ENCODE data around the gene FNDC3B.

Gene FNDC3B

DNA sequence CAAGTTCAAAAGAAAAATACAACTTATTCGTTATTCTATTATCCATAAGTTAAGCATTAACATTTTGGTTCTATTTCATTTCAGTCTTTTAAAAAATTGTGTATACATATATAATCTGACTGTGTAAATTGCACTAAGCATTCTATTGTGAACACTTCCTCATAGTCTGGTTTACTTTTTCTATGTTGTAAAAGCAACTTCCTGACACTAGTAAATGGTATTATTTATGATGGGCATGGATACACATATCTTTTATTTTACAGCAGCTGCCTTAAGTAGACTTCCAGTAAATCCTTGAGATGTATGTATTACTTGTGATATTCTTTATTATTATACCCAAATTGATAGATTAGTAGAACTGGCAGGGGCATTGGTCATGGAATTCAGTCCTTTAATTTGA lies 58.2 kb downstream of the FNDC3B start:
- no peak for DNase-seq
- H3K9me3 Mint-ChIP-seq, result no peaks in the 10 kb centered on the region
- H3K27me3 Mint-ChIP-seq, result no peaks in the 10 kb centered on the region
- H3K4me1 Mint-ChIP-seq (ENCODE audit: low read depth), result peaks cover 68% of the 10 kb centered on the region
- no peak overlapping the region for H3K27ac Mint-ChIP-seq
- no peak overlapping the region for H3K4me3 Mint-ChIP-seq
- no peaks in the 10 kb centered on the region for H3K36me3 Mint-ChIP-seq (ENCODE audit: low read depth)

DNA sequence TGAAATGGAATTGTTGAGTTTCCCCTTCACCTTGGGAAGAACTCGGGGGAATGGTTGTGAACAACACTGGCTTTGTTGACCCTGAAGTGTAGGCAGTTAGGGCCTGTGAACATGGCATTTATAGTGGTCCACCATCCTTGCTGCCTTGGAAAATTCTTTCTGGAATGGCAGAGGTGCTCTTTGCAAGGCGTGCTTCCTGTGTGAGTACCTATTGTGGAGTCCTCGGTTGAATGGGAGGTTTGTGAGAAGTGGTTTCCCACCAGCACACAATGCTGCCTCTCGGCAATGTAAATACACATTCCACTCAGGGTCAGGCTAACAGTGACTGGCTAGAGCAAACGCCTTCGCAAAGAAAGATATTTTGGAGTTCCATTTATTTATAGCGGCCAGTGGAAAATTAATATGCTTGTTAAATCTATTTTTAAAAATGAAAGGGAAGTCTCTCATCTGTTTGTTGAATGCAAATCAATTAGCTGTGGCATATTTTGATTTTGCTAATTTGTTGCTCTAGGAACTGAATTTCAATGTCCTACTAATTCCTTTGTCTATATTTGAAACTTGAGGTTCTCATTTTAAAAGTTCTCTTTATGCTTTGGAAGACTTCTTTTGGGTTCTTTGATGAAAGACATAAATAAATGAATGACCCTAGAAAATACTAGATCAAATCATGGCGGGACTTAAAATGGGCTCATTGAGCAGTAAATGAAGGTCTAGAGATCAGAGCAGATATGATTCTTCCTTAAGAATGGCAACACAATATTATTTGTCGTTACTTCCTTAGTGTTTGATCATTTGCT lies 59.5 kb downstream of the FNDC3B start:
- Mint-ChIP-seq H3K4me3 (no peak overlapping the region), H3K36me3 (ENCODE audit: low read depth) (no peaks in the 10 kb centered on the region), H3K27ac (no peak overlapping the region)

DNA sequence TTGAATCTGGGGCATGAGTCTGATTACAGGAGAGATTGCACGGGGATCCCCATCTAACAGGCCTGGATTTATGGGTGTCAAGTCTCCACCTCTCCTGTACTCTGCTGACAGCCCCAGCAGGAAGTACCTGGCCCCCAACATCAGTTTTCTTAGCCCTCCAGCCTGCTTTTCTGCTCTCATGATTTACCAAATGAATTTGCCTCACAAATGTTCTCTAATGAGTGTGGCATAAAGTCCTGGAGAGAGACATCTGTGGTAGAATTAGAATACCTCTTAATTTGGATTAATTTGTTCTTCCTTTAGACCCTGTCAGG lies 60.1 kb downstream of the FNDC3B start:
- Mint-ChIP-seq H3K27ac (no peak overlapping the region), H3K27me3 (no peaks in the 10 kb centered on the region), H3K9me3 (no peaks in the 10 kb centered on the region), H3K4me3 (no peak overlapping the region), H3K4me1 (ENCODE audit: low read depth) (peaks cover 80% of the 10 kb centered on the region), H3K36me3 (ENCODE audit: low read depth) (no peaks in the 10 kb centered on the region)
- DNase-seq, result no peak

More for the DNA sequence above, 59.5 kb downstream of the FNDC3B start:
- Mint-ChIP-seq H3K9me3 (no peaks in the 10 kb centered on the region), H3K27me3 (no peaks in the 10 kb centered on the region), H3K4me1 (ENCODE audit: low read depth) (peaks cover 80% of the 10 kb centered on the region)
- DNase-seq, result no peak

DNA sequence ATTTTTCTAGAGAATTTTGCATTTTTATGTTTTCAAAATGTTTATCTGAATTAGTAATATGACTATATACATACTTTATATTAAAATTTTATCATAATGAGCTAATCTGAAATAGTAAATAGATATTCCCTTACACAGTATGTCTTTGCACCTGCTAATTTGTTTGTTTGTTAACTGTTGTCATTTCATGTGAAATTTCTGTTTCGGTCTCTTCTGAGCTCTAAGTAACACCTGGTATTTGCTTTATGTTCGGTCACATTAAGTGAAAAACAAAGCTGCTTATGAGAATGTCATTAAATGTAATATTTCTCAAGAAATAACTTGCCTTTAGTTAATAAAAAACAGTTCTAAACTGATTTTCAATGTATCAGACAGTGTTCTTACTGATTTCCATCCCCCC lies 61.1 kb downstream of the FNDC3B start:
- Mint-ChIP-seq H3K27ac (no peak overlapping the region), H3K4me3 (no peak overlapping the region), H3K36me3 (ENCODE audit: low read depth) (no peaks in the 10 kb centered on the region), H3K9me3 (no peaks in the 10 kb centered on the region), H3K27me3 (no peaks in the 10 kb centered on the region), H3K4me1 (ENCODE audit: low read depth) (peaks cover 78% of the 10 kb centered on the region)
- no peak for DNase-seq

DNA sequence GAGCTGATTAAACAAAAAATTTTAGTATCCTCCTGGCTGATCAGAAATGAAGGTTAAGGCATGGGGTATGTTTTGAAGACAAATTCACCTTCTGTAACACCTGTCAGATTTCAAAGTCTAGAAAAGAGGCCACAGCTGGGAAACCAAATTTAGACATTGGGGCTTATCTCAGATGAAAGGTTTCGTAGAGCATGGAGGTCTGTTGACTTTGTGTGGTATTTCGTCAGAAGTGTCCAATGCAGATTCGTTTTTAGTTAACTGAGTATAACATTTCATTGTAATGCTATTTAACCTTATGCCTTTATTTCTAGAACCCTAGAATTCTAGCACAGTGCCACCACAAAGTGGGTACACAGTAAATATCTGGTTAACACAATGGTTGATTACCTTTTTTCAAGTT lies 61.7 kb downstream of the FNDC3B start:
- H3K27ac Mint-ChIP-seq, result no peak overlapping the region
- H3K36me3 Mint-ChIP-seq (ENCODE audit: low read depth), result no peaks in the 10 kb centered on the region
- no peaks in the 10 kb centered on the region for H3K27me3 Mint-ChIP-seq
- peaks cover 79% of the 10 kb centered on the region for H3K4me1 Mint-ChIP-seq (ENCODE audit: low read depth)
- no peaks in the 10 kb centered on the region for H3K9me3 Mint-ChIP-seq
- H3K4me3 Mint-ChIP-seq, result no peak overlapping the region
- DNase-seq, result no peak

DNA sequence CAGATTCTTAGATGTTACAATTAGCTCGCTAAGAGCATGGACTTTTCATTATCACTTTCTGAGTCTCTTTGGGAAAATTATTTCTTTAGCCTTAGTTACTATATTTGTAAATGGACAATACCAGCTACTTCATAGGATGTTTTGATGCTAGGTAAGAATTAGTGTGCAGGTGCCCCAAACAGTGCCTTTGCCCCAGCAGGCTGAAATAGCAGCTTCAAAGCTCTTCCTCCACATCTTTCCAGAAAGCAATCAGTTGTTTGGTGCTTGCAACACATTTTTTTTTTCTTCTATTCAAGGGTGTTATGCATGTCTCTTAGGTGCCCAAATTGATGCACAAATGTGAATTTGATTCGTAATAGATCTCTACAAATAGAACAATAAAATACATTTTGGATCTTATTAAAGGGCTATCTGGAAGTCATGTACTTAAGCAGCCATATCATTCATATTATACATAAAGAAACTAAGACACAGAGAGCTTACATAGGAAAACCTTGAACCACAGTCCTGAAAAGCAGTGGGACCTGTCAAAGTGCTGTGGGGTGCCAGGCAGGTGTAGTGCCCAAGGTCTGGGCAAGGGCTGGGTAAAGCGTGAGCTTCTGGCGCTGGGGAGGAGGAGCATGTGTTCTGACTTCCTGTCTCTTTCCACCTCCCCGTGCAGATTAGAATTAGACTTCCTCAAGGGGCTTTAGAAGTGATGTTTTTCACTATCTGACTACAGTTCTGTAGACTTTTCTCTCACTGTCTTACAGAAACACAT lies 62.9 kb downstream of the FNDC3B start:
- peak overlapping the region; percentile 38 for H3K27ac Mint-ChIP-seq
- H3K36me3 Mint-ChIP-seq (ENCODE audit: low read depth), result no peaks in the 10 kb centered on the region
- no peaks in the 10 kb centered on the region for H3K27me3 Mint-ChIP-seq
- peak; percentile 42 for DNase-seq
- peaks cover 82% of the 10 kb centered on the region for H3K4me1 Mint-ChIP-seq (ENCODE audit: low read depth)
- H3K9me3 Mint-ChIP-seq, result no peaks in the 10 kb centered on the region
- H3K4me3 Mint-ChIP-seq, result peak overlapping the region; percentile 28

DNA sequence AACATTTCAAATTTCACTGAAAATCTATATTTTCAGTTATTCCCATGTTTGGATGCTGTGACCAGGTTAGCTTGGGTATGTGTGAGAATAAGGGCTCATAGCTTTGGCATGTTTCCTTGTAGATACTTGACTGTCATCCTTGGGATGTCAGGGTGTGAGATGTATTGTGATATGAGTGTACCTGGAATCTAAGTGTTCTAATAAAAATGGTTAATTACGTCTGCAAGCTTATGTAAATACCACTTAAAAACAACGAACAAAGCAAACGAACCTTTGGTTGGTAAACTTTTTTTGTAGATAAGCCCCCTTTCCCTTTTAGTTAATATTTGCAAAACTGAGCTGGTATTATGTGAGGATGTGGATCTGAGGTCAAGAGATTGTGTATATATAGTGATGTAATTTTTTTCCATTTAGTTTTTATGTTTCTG lies 63.5 kb downstream of the FNDC3B start:
- H3K27me3 Mint-ChIP-seq, result no peaks in the 10 kb centered on the region
- H3K4me1 Mint-ChIP-seq (ENCODE audit: low read depth), result peaks cover 85% of the 10 kb centered on the region
- peak overlapping the region; percentile 28 for H3K4me3 Mint-ChIP-seq

DNA sequence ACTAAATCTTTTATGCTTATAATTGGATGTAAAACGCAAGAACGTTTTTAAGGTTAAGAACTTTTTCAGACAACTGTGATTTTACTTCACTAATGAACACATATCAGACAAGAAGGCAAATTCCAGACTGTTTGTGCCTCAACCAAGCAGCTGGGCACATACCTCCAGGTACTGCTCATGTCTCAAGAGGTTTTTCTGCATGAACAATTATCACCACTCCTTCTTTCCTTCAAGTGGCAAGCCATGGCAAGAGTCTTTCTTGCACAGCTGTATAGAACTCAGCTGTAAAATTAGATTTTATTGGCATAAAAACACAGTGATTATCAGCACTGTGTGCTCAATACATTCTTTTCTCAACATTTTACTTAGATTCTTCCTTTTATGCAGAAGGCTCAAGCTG lies 64.3 kb downstream of the FNDC3B start:
- Mint-ChIP-seq H3K4me3 (no peak overlapping the region), H3K4me1 (ENCODE audit: low read depth) (peaks cover 89% of the 10 kb centered on the region), H3K27me3 (no peaks in the 10 kb centered on the region)

More for the DNA sequence above, 63.5 kb downstream of the FNDC3B start:
- Mint-ChIP-seq H3K27ac (peak overlapping the region; percentile 49), H3K36me3 (ENCODE audit: low read depth) (no peaks in the 10 kb centered on the region), H3K9me3 (no peaks in the 10 kb centered on the region)
- DNase-seq, result no peak

DNA sequence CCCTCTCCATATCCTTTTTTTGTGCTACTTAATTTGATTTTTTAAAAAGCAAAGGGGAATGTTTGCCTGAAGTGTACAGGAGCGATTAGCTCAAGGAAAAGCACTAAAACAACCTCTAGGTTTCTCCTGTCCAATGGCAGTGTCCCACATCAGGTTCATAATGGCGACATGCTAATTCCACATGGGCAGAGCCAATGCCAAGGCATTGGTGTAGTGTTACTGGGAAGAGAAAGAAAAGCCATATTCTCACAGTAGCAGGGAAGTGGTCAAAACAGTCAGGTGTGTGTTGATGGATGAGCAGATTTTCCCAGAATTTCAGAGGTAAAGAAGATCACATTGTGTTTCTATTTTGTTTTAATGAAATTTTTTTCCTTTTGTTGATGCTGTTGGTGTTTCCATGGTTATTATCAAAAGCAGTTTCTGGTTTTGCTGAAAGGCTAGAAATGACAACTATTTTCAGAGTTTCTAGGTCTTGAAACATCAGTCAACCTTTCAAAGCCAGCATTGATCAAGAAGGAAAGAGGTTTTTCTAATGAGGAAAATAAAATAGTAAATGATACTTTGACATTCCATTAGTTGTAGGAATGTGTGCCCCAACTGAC lies 65.2 kb downstream of the FNDC3B start:
- H3K27ac Mint-ChIP-seq, result no peak overlapping the region
- no peaks in the 10 kb centered on the region for H3K36me3 Mint-ChIP-seq (ENCODE audit: low read depth)
- no peak for DNase-seq
- no peaks in the 10 kb centered on the region for H3K9me3 Mint-ChIP-seq
- no peaks in the 10 kb centered on the region for H3K27me3 Mint-ChIP-seq
- H3K4me1 Mint-ChIP-seq (ENCODE audit: low read depth), result peaks cover 86% of the 10 kb centered on the region
- H3K4me3 Mint-ChIP-seq, result no peak overlapping the region

More for the DNA sequence above, 64.3 kb downstream of the FNDC3B start:
- no peak for DNase-seq
- Mint-ChIP-seq H3K9me3 (no peaks in the 10 kb centered on the region), H3K27ac (no peak overlapping the region), H3K36me3 (ENCODE audit: low read depth) (no peaks in the 10 kb centered on the region)

DNA sequence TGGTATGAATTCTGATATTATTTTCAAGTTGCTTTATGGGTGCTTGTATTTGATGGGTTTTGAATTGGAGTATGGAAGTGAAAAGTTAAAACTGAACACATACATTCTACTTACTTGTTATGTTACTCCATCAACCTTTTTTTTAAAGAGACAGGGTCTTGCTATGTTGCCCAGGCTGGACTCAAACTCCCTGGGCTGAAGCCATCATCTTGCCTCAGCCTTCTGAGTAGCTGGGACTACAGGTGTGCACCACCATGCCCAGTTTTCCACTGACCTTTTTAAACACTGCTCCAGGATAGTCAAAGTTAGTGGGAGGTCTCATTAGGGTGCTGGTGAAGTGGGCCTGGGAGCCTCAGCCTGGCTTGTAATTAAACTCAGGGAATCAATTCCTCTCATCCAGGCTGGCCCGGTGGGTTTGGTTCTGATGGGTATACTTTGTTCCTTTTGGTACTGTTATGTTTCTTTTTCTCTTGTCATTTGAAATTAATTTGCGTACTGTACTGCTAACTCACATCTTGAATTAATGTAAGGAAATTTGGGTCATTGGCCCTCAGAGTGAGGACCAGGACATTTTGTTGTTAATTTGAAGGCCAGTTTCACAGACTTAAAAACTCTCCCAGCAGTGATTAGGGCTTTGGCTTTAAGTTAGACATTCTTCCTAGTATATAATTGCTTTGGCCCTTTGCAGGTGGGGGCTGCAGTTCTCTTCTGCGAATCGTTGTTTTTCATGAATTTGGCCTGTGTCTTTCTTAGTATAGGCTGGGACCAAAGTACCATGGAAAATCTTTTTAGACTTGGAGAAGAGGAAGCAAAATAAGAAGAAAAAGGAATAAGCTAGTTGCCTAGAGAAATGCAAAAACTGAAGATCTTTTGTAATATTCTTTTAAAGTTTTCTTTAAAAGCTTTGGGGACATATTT lies 66.9 kb downstream of the FNDC3B start:
- no peak for DNase-seq
- peak overlapping the region; percentile 94 for H3K27ac Mint-ChIP-seq
- peak overlapping the region; percentile 60 for H3K4me3 Mint-ChIP-seq
- H3K4me1 Mint-ChIP-seq (ENCODE audit: low read depth), result peaks cover 82% of the 10 kb centered on the region
- H3K9me3 Mint-ChIP-seq, result no peaks in the 10 kb centered on the region
- no peaks in the 10 kb centered on the region for H3K27me3 Mint-ChIP-seq
- H3K36me3 Mint-ChIP-seq (ENCODE audit: low read depth), result no peaks in the 10 kb centered on the region

DNA sequence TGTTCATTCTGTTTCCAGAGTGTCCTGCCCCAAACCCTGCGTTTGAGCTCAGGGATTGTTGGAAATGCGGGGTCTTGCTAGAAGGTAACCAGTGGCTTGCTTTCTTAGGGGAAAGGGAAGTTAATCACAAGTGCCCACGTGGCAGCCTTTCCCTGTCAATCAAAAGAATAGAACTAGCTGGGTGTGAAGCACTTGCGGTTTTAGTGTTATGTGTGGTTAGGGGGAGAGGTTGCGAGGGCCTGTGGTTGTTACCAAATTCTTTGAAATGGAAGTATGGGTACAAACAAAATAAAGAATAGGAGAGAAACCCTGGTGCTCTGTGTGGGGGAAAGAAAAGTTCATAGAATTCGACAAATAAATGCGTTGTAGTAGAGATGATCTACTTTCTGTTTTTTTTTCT lies 67.6 kb downstream of the FNDC3B start:
- no peaks in the 10 kb centered on the region for H3K9me3 Mint-ChIP-seq
- H3K36me3 Mint-ChIP-seq (ENCODE audit: low read depth), result no peaks in the 10 kb centered on the region
- no peaks in the 10 kb centered on the region for H3K27me3 Mint-ChIP-seq
- peak overlapping the region; percentile 60 for H3K4me3 Mint-ChIP-seq
- peaks cover 76% of the 10 kb centered on the region for H3K4me1 Mint-ChIP-seq (ENCODE audit: low read depth)
- H3K27ac Mint-ChIP-seq, result peak overlapping the region; percentile 94
- DNase-seq, result peak; percentile 57

DNA sequence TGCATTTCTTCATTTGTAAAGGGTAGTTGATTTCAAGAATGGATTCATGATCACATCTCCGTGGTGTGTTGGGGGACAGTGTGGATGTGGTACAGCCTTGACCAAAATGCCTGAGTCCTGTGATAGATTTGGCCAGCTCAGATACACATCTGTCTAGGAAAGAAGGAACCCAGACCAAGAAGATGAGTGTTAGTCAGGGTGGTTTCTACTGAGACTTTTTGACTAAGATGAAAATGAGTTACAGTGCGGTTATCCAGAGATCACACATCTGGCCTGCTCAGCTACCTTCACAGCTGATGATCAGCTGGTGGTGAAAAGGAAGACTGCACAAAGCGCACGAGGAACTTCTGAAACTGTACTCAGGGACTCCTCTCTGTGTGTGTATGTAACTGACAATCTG lies 68.0 kb downstream of the FNDC3B start:
- no peaks in the 10 kb centered on the region for H3K27me3 Mint-ChIP-seq
- peak; percentile 52 for DNase-seq
- peak overlapping the region; percentile 60 for H3K4me3 Mint-ChIP-seq
- peaks cover 3% of the 10 kb centered on the region for H3K36me3 Mint-ChIP-seq (ENCODE audit: low read depth)
- peaks cover 72% of the 10 kb centered on the region for H3K4me1 Mint-ChIP-seq (ENCODE audit: low read depth)
- no peaks in the 10 kb centered on the region for H3K9me3 Mint-ChIP-seq
- H3K27ac Mint-ChIP-seq, result peak overlapping the region; percentile 94

DNA sequence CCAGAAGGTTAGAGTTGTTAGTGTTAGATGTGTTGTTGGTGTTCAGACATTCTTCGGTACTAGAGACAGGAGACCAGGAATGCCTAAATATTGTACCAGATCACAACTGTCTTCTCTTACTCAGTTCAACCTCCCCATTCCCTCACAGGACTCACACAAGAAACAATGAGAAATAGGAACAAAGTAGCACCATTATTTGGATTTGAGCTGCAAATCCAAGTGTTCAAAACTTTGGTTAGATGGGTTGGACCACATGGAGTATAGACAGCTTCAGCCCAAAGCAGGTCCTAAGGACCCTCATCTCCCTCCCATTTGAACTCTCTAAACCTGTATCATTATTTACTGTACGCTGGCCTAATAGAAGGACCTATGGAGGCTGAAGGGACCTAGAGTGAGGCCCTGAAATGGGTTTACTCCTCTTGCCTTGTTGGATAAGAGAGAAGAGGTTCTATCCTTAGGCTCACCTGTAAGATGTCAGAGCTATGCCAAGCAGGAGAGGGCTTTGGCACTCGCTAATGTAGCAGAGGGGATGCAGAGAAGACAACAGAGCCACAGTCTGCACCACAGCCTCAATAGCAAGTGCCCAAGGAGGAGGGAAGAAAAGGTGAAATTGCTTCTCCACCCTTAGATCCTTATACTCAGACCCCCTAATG lies 70.9 kb downstream of the FNDC3B start:
- H3K27me3 Mint-ChIP-seq, result no peaks in the 10 kb centered on the region
- H3K4me3 Mint-ChIP-seq, result no peak overlapping the region
- DNase-seq, result no peak
- peaks cover 18% of the 10 kb centered on the region for H3K36me3 Mint-ChIP-seq (ENCODE audit: low read depth)
- no peak overlapping the region for H3K27ac Mint-ChIP-seq
- no peaks in the 10 kb centered on the region for H3K9me3 Mint-ChIP-seq
- H3K4me1 Mint-ChIP-seq (ENCODE audit: low read depth), result peaks cover 51% of the 10 kb centered on the region

DNA sequence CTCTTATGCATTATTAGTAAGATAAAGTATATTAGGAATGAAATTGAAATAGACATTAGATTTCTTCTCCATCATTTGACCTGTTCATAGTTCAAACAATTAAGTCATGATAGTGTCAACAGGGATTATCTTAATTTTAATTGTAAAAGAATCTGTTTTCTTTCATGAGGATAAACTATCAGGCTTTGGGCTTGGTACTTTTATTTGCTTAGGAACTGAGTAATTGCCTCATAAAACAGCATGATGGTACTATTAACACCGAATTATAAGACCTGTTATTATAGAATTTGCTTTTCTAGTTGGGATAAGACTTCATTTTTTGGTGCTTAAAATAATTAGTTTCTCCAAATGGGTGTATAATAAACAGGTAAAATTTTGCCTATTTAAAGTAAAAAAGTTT lies 71.8 kb downstream of the FNDC3B start:
- Mint-ChIP-seq H3K9me3 (no peaks in the 10 kb centered on the region), H3K36me3 (ENCODE audit: low read depth) (peaks cover 26% of the 10 kb centered on the region), H3K4me1 (ENCODE audit: low read depth) (peaks cover 44% of the 10 kb centered on the region), H3K27me3 (no peaks in the 10 kb centered on the region), H3K27ac (no peak overlapping the region), H3K4me3 (no peak overlapping the region)
- no peak for DNase-seq
